Globus pallidus (tissue), 1 donor: ENCODE data around the gene SAMD5.
"Not testable (repeated sequence)": the region's sequence is repeated elsewhere in the genome, so short reads cannot be mapped to it uniquely, and the experiment has no call there.

ENCODE experiments used
- DNase-seq: peaks from one replicate; pipeline ENCODE4 v3.0.0-alpha.2; 2015; ENCODE audit warnings: low spot score

SAMD5 gene

DNA sequence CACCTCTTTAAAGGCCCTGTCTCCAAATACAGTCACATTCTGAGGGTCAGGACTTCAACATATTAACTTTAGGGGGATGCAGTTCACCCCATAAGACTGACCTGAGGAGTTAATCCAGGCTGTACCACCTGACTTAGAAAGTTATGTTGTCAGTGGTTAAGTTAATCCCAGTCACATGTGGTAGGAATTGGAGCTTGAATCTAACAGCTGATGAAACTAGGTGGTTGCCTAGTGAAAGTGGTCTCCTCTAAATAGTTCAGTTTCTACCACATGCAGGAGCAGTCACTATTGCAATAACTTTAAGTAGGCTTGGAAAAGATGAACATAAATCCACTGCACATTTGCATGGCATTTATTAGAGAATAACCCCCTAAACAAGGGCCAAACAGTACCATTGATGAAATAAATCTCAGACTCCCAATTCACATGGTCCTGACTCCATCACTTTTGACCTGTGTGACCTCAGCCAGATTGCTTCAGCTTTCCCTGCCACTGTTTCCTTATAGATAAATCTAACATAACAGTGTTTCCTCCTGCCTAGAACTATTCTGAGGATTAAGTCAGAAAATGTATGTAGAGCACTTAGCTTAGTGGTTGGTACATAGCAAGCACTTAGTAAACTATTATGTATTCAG is 20.1 kb downstream of the SAMD5 start:
- DNase-seq, result no peak

- DNase-seq, result no peak
Measured at GRCh38 chr6:147530132-147531060, 21.9 kb downstream of the SAMD5 start.

- DNase-seq, result no peak
Measured at GRCh38 chr6:147531321-147531720, 22.8 kb downstream of the SAMD5 start.

DNA sequence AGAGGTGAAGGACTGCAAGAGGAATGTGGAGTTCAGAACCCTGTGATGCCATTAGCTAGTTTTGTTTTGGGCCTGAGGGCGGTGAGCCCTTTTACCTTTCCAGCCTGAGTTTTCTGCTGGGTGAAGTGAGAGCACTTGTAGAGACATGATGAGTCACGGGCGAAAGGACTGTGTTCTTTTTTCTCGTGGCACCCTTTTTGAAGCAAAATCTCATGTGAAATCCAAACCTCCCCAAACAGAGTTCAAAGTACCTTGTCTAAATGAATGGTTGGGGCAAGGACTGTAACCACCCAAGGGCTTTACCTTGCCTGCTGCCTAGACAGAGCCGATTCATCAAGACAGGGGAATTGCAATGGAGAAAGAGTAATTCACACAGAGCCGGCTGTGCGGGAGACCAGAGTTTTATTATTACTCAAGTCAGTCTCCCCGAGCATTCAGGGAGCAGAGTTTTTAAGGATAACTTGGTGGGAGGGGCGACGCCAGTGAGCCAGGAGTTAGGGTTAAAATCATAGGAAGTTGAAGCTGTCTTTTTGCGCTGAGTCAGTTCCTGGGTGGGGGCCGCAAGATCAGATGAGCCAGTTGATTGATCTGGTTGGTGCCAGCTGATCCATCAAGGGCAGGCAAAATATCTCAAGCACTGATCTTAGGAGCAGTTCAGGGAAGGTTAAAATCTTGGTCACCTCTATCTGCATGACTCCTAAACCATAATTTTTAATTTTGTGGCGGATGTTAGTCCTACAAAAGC is 25.8 kb downstream of the SAMD5 start:
- no peak for DNase-seq

GRCh38 chr6:147538821-147539220 is 30.3 kb downstream of the SAMD5 start:
- no peak for DNase-seq

DNA sequence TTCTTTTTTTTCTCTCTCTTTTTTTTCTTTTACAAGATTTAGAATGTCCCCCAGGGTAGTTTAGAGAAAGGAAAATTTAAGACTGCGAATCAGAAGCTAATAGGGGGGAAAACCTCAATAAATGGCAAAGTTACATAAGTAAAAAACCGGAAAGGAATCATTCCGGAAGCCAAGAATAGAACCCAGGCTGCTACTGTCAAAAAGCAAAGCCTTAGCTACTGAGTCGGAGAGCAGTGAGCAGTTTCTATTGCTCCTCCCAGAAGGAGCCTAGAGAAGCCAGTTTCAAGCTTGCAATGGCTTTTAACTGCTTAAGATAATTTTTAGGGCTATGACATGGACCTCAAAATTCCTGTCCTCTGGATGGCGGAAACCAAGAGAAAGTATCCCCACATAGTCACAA is 31.6 kb downstream of the SAMD5 start:
- DNase-seq, result no peak

DNA sequence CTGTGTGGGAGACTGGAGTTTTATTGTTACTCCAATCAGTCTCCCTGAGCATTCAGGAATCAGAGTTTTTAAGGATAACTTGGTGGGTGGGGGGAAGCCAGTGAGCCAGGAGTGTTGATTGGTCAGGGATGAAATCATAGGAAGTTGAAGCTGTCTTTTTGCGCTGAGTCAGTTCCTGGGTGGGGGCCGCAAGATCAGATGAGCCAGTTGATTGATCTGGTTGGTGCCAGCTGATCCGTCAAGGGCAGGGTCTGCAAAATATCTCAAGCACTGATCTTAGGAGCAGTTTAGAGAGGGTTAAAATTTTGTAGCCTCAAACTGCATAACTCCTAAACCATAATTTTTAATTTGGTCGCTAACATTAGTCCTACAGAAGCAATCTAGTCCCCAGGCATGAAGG is 33.9 kb downstream of the SAMD5 start:
- not testable (repeated sequence) for DNase-seq

DNA sequence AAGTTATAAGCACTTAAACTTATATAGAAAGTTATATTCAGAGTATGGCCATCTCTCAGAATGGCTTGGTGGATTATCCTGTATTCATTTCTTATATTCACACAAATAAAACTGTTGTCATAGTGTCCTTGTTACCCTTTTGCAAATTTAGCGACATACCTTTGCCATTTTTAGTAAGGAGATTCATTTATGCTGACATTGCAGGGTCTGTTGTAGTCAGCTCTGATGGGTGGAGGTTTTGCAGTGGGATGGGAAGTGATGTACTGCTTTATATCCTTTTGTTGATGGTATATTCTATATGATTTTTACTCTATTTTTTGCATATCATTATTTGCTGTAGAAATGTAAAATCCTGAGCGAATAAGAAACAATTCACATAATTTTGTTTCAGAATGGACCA is 35.9 kb downstream of the SAMD5 start:
- DNase-seq, result no peak

DNA sequence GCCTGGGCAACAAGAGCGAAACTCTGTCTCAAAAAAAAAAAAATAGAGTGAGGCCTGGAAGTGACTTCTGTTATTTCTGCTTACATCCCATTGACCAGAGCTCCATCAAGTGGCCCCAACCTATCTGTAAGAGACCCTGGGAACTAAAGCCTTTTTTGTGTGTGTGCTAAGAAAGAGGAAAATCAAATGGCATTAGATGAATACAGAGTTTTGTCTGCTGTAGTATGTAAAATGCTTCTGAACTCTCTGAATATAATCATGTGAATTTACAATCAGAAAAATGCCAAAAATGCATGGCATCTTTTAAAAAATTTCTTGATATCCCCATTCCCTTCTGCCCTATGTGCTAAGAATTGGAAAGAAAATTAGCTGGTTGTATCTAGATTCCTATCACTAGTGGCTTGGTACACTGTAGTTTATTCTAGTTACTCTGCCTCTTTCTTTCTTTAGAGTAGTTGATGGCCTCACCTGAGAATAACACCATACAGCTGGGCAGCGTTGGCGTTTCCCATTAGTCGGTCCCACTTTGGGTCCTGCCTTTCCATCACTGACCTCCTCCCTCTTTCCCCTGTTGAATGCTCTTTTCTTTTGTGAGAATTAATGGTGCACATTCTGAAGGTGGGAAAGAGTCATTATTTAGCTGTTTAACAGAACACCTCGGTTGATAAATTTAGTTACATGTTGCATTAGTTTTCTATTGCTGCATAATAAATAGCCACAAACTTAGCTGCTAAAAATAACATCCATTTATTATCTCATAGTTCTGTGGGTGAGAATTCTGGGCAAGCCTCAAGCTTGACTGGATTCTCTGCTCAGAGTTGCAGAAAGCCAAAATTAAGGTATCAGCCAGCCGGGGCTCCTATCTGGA is 38.2 kb downstream of the SAMD5 start:
- no peak for DNase-seq

GRCh38 chr6:147547369-147547902 is 38.9 kb downstream of the SAMD5 start:
- no peak for DNase-seq

DNA sequence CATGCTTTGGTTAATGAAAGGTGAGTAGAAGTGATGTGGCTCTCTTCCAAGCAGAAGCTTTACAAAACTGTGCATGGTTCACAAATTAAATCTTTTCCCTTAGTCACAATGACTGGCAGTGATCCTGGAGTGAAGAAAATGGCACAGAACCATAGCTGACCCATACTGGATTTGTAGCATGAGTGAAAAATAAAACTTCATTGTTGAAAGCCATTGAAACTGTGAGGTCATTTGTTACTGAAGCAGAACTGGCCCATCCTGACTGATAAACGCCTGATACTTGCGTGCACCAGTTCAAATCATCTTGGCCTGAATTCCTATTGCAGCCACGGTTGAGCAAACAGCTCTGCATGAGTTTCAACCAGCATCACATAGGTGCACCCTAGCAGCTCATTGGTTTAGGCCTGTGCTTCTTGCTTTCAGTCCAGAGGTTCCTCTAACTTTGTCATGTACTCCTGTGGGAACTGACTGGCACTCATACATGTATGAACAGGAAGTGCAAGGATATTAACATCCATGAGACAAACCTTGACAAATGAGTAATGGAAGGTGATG is 40.5 kb downstream of the SAMD5 start:
- no peak for DNase-seq

- no peak for DNase-seq
Measured at GRCh38 chr6:147549531-147549930, 41.0 kb downstream of the SAMD5 start.

GRCh38 chr6:147551976-147552375 is 43.5 kb downstream of the SAMD5 start:
- no peak for DNase-seq

DNA sequence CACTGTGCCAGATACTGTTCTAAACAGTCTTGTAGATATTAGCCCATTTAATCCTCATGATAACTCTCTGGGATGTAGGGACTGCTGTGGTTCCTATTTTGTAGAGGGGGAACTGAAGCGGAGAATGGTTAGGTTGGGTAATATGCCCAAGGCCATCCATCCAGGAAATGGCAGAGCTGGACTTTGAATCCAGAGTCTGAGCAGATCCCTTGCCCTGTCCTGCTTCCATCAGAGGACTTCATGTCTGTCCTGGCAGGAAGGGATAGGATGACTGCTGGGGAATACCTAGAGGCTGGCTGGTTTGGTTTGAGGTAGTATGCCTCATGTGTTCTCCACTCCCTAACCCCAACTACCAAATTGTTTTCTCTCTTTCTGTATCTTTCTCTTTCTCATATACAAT is 44.6 kb downstream of the SAMD5 start:
- no peak for DNase-seq

- no peak for DNase-seq
Measured at GRCh38 chr6:147554281-147554680, 45.8 kb downstream of the SAMD5 start.

DNA sequence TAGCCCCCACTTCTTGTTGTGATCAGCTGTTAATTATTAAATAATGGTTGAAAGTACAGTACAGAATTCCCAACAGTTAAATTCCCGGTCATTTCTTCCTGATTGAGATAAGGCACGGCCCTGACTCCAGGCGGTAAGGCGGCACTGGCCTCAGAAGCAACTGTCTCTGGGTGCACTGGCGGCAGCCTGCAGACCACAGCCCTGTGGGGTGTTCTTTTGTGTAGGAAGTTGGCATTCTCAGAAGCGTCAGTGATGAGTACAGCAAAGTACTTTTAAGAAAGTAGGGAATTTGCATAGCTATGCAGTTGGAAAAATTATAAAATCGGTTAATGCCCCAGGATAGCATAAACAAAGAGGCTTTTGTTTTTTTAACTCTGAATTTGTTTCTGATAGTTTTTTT is 50.5 kb downstream of the SAMD5 start:
- DNase-seq, result no peak

DNA sequence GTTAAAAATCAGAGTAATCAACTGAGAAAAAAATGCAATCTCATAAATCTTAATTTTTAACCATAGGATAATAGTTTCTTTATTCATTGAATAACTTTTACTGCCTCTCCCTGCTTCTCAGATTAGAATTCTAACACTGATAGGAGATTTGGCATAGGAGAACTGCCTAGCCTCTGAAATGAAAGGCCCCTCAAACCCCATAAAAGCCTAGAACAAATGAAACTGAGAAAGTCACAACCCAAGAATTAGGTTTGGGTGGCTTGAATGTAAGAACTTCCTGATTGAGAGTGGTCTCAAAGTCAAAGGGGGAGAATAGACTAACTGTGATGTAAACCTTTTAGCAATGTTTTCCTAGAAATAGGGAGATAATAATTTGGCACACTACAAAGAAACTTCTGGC is 52.2 kb downstream of the SAMD5 start:
- DNase-seq, result no peak

DNA sequence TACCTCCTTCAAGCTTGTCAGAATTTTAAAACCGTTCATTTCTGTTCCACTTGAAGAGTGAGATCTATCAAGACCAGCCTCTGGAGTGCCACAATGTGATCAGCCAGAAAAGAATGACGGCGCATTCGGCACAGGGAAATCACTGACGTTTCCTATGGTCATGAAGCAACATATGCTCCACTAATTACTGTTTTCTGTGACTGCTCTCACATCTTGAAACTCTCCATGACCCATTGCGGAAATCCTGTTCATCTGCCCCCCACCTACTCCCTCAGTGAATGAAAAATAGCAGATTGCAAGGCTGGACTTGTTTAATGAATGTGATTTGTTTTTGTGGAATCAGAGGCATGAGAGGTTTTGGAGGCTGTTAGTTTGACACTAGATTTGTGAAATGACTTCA is 53.2 kb downstream of the SAMD5 start:
- no peak for DNase-seq

DNA sequence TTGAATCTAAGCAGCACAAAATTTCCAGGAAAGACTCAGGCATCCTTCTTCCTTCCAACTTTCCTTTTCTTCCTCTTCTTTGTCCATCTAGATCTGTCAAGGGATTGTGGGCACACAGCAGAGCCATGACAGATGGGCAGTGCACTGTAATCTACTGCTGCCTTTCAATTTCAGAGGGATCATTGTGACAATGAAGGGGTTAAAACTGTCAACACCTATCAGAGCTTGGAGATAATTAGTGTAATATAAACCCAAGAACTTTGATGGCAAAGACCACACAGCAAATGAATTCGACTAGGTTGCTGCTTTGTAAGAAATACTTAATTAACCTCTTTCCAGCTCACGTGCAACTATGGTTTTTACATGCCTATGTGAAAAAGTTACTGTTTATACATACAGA is 55.0 kb downstream of the SAMD5 start:
- DNase-seq, result no peak

DNA sequence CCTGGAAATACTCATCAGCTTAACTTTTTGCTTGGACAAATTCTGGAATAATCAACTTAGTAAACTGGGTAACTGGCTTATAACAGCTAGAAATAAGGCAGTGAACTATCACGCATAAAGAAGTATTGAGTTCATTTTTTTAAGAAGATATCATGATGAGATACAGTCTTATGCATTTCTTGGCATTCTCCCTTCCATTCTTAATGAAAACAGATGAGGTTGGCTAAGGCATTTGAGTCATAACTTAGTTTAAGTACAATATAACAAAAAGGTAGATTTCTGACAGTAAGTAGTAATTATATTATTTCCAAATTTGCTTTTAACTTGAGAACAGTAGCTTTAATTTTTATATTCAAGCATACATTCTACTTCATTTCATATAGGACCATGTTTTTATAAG is 56.1 kb downstream of the SAMD5 start:
- no peak for DNase-seq

DNA sequence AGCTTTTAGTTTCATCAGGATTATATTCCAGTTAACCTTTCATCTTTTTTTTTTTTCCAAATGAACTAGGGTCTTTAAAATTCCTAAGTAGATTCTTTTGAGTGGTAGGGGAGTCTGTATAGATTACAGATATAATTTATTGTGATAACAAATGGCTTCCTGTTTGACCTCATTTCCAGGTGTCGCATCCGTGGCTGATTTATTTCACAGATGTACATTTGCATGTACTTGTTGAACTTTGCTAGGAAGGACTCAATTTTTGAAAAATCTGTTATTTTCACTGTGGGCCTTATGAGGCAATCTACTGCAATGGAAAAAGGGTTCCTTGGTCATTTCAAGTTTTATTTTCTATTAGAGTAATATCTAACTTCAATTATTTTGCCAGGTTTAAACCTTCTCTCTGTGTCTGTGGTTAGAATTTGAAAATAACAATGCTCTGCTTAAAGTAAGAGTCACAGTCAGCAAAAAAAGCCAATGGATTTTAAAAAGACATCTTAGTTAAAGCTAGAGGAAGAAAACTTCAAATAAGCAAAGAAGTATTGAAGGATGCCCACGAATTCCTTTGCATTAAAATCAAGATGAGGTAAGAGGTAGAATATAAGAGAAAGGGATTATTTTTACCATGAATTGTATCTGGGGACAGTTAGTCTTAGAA is 57.9 kb downstream of the SAMD5 start:
- no peak for DNase-seq
